Natural killer cell (primary cell): Measurements from ENCODE around the gene MCUR1. TPM values are rescaled to one million over a fixed set of nuclear protein-coding genes. Genes with fewer than 3 reads are reported as not detected.
A peak's percentile ranks its signal among the peaks of the same experiment; 100 is the strongest.
"Not testable (repeated sequence)": the region's sequence is repeated elsewhere in the genome, so short reads cannot be mapped to it uniquely, and the experiment has no call there.

Source experiments
- ATAC-seq, 3 donors: fragments of 150-1000 bp in 2 of 3; fragments of 200-7000 bp in 1 of 3; cut with Tn5 transposase; 1 replicate in 1 of 3; 2 replicates in 2 of 3; pipeline ENCODE4 v1.10.0; 2021; ENCODE audit warnings: mild to moderate bottlenecking in 2 of 3, moderate library complexity in 2 of 3
- DNase-seq, 2 donors: peaks; one replicate each; pipeline versions ENCODE4 v3.0.0 to v3.0.0-alpha.2; 2013 to 2021; ENCODE audit warnings: mixed read lengths in 1 of 2
- H3K27ac ChIP-seq: one replicate; pipeline ENCODE4 v1.5.1; 2013; ENCODE audit warnings: mild to moderate bottlenecking, low read length
- H3K27me3 ChIP-seq: one replicate; pipeline ENCODE4 v1.6.1; 2013; ENCODE audit warnings: low read length; ENCODE audit not compliant: control insufficient read depth, insufficient read depth
- H3K36me3 ChIP-seq: one replicate; pipeline ENCODE4 v1.6.1; 2013; ENCODE audit warnings: low read length; ENCODE audit not compliant: control insufficient read depth, insufficient read depth
- H3K4me1 ChIP-seq: one replicate; pipeline ENCODE4 v1.6.1; 2013; ENCODE audit warnings: low read length; ENCODE audit not compliant: control insufficient read depth, insufficient read depth
- H3K4me3 ChIP-seq: one replicate; pipeline ENCODE4 v1.5.1; 2013; ENCODE audit warnings: low read length
- H3K9me3 ChIP-seq: one replicate; pipeline ENCODE4 v1.6.1; 2013; ENCODE audit warnings: low read length; ENCODE audit not compliant: control insufficient read depth, insufficient read depth
- H3K27ac Mint-ChIP-seq, 2 donors: one replicate each; pipeline ENCODE4 v1.8.0; 2022; ENCODE audit warnings: mild to moderate bottlenecking in 2 of 2, mixed read lengths in 2 of 2, moderate library complexity in 1 of 2
- H3K27me3 Mint-ChIP-seq, 2 donors: one replicate each; pipeline ENCODE4 v1.8.0; 2022; ENCODE audit warnings: low read depth in 2 of 2, mixed read lengths in 2 of 2
- H3K36me3 Mint-ChIP-seq: one replicate; pipeline ENCODE4 v1.8.0; 2022; ENCODE audit warnings: mixed read lengths
- H3K4me1 Mint-ChIP-seq, 2 donors: one replicate each; pipeline ENCODE4 v1.8.0; 2022; ENCODE audit warnings: mixed read lengths in 2 of 2
- H3K4me3 Mint-ChIP-seq: one replicate; pipeline ENCODE4 v1.8.0; 2022; ENCODE audit warnings: mild to moderate bottlenecking, moderate library complexity, mixed read lengths
- H3K9me3 Mint-ChIP-seq, 2 donors: one replicate each; pipeline ENCODE4 v1.8.0; 2022; ENCODE audit warnings: mixed read lengths in 2 of 2
- WGBS: methylation state at CpG from one replicate; pipeline ENCODE4 v1.1.7; 2013; ENCODE audit warnings: missing lambda C conversion rate; ENCODE audit not compliant: insufficient coverage; 5-methylcytosine and 5-hydroxymethylcytosine counted together
- intact Hi-C: fragments of 100-400 bp; cut with micrococcal nuclease; formaldehyde crosslinking; loops from one replicate; pipeline ENCODE4 v1.14.2; 2022
- total RNA-seq, 4 donors: library from RNA; stranded (reverse); fragments of 120-200 nt in 1 of 4; gene quantifications; one replicate each; pipeline versions ENCODE4 v1.2.3 to v1.2.4, GENCODE V29; 2013 to 2022
- TF ChIP-seq, protein P1 (sequence below): fragments of 200-600 bp; IDR thresholded peaks from one replicate; pipeline ENCODE4 v1.8.0; 2022; ENCODE audit warnings: antibody characterized with exemption

MCUR1 gene
- total RNA-seq, 3 donors from 2014 or later (not counting 1 experiment from before 2014, with no cell fraction given), result 6.0 to 9.6 (median 7.9) TPM

DNA sequence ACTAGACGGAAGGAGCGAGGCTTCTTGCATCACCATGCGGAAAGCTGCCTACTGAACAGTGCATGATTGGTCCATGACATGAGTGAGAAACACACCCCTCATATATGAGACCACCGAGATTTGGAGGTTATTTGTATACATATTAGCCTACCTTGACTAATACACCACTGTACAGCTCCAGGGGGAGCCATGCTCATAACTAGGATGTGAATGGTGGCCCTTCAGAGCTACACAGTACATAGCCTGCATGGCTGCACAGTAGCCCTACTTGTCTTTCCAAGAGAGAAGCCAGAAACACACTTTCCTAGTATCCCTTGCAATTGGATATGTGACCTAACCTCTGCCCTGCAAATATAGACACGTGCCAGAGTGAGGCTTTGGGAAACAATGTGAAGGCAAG is 21.8 kb upstream of the MCUR1 start:
- ATAC-seq (peak in 1 of 3 donors; percentile 32), DNase-seq (no peak)
- H3K4me1 ChIP-seq, result no peaks in the 10 kb centered on the region
- 85% methylated on average over 5 of the region's 5 CpGs for WGBS
- Mint-ChIP-seq H3K4me3 (no peak overlapping the region), H3K36me3 (no peaks in the 10 kb centered on the region), H3K9me3 (no peaks in the 10 kb centered on the region), H3K4me1 (no peaks in the 10 kb centered on the region), H3K27me3 (peaks cover 10 to 14% of the 10 kb centered on the region in 2 donors), H3K27ac (no peak overlapping the region)
- H3K4me3 ChIP-seq, result no peak overlapping the region
- H3K36me3 ChIP-seq, result no peaks in the 10 kb centered on the region
- TF ChIP-seq, protein P1, sequence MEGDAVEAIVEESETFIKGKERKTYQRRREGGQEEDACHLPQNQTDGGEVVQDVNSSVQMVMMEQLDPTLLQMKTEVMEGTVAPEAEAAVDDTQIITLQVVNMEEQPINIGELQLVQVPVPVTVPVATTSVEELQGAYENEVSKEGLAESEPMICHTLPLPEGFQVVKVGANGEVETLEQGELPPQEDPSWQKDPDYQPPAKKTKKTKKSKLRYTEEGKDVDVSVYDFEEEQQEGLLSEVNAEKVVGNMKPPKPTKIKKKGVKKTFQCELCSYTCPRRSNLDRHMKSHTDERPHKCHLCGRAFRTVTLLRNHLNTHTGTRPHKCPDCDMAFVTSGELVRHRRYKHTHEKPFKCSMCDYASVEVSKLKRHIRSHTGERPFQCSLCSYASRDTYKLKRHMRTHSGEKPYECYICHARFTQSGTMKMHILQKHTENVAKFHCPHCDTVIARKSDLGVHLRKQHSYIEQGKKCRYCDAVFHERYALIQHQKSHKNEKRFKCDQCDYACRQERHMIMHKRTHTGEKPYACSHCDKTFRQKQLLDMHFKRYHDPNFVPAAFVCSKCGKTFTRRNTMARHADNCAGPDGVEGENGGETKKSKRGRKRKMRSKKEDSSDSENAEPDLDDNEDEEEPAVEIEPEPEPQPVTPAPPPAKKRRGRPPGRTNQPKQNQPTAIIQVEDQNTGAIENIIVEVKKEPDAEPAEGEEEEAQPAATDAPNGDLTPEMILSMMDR, result no peak
- intact Hi-C loops, result no loop called here
- H3K27me3 ChIP-seq, result no peaks in the 10 kb centered on the region
- H3K9me3 ChIP-seq, result no peaks in the 10 kb centered on the region
- no peak overlapping the region for H3K27ac ChIP-seq

DNA sequence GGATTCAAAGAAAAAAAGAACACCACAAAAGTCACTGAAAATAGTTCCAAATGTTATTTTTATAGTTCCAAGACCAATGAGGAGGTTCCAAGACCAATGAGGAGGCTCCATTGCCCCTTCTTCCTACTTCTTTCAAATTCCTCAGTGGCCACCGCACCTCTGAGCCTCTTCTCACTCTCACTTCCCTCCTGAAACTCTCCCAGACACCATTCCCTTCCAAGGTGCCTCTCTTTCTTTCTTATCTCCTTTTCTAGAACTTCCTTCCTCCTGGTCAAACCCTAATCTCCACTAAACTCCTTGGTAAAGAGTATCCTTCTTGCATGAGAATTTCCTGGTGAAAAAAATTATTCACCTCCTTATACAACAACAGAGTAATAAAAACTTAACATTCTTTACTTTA is 20.4 kb upstream of the MCUR1 start:
- H3K36me3 ChIP-seq, result no peaks in the 10 kb centered on the region
- Mint-ChIP-seq H3K4me1 (no peaks in the 10 kb centered on the region), H3K9me3 (no peaks in the 10 kb centered on the region), H3K27me3 (peaks cover 10 to 21% of the 10 kb centered on the region in 2 donors), H3K27ac (no peak overlapping the region), H3K4me3 (no peak overlapping the region), H3K36me3 (no peaks in the 10 kb centered on the region)
- DNase-seq (no peak), ATAC-seq (no peak)
- intact Hi-C loops, result no loop called here
- H3K27ac ChIP-seq, result no peak overlapping the region
- H3K4me1 ChIP-seq, result no peaks in the 10 kb centered on the region
- H3K9me3 ChIP-seq, result no peaks in the 10 kb centered on the region
- H3K27me3 ChIP-seq, result no peaks in the 10 kb centered on the region
- no peak overlapping the region for H3K4me3 ChIP-seq
- TF ChIP-seq, protein P1, result no peak
- WGBS, result 16% methylated on average over 1 of the region's 1 CpG

DNA sequence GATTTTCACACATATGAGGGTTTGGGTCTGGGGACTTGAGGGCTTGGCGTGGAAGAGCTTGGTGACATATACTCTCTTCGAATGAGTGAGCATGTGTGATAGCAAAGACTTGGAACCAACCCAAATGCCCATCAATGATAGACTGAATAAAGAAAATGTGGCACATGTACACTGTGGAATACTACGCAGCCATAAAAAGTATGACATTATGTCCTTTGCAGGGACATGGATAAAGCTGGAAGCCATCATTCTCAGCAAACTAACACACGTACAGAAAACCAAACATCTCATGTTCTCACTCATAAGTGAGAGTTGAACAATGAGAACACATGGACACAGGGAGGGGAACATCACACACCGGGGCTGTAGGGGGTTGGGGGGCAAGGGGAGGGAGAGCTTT is 19.7 kb upstream of the MCUR1 start:
- H3K4me3 ChIP-seq, H3K4me3 Mint-ChIP-seq, H3K27me3 ChIP-seq, intact Hi-C loops, DNase-seq, H3K27ac ChIP-seq, H3K36me3 Mint-ChIP-seq, H3K4me1 ChIP-seq, H3K9me3 ChIP-seq, H3K36me3 ChIP-seq, H3K4me1 Mint-ChIP-seq, H3K9me3 Mint-ChIP-seq, H3K27ac Mint-ChIP-seq, ATAC-seq: not testable (repeated sequence)
- WGBS, result 96% methylated on average over 4 of the region's 5 CpGs
- H3K27me3 Mint-ChIP-seq, result peaks cover 10 to 21% of the 10 kb centered on the region in 2 donors

DNA sequence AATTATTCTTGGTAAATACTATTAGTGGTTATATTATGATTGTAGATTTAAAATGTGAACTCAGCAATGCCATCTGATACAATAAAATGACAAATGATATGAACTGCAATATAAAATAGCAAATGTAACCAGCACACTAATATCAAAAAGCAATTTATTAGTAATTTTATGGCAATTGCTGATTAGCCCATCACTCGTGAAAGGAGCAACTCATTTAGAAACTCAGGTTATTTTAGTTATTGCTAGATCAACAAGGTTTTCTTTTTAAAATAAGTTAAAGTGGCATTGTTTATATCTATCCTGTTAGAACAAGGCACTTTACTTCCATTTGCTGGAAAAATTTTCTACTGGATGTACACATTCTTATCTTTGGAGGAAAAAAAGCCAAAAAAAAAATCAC is 18.4 kb upstream of the MCUR1 start:
- H3K36me3 ChIP-seq, result no peaks in the 10 kb centered on the region
- H3K27me3 Mint-ChIP-seq, result peaks cover 17 to 18% of the 10 kb centered on the region in 2 donors
- H3K4me3 ChIP-seq, result no peak overlapping the region
- H3K4me1 Mint-ChIP-seq, result no peaks in the 10 kb centered on the region
- H3K4me1 ChIP-seq, result no peaks in the 10 kb centered on the region
- H3K4me3 Mint-ChIP-seq, result no peak overlapping the region
- no peaks in the 10 kb centered on the region for H3K9me3 Mint-ChIP-seq
- H3K27ac ChIP-seq, result no peak overlapping the region
- H3K27ac Mint-ChIP-seq, result no peak overlapping the region
- intact Hi-C loops, result no loop called here
- no peaks in the 10 kb centered on the region for H3K27me3 ChIP-seq
- no peaks in the 10 kb centered on the region for H3K9me3 ChIP-seq
- H3K36me3 Mint-ChIP-seq, result no peaks in the 10 kb centered on the region
- ATAC-seq (no peak), DNase-seq (no peak)
- WGBS, result 80% methylated on average over 1 of the region's 1 CpG
- TF ChIP-seq, protein P1, result no peak
